GM19438 (cell line): ENCODE measurements around the gene EIF4E.
"Not testable (repeated sequence)": the region's sequence is repeated elsewhere in the genome, so short reads cannot be mapped to it uniquely, and the experiment has no call there.

Experiments used
- ATAC-seq: cut with Tn5 transposase; IDR thresholded peaks from one replicate; pipeline ENCODE4 v1.9.1; 2021; ENCODE audit warnings: low read depth; ENCODE audit not compliant: unreplicated experiment

The EIF4E gene

DNA sequence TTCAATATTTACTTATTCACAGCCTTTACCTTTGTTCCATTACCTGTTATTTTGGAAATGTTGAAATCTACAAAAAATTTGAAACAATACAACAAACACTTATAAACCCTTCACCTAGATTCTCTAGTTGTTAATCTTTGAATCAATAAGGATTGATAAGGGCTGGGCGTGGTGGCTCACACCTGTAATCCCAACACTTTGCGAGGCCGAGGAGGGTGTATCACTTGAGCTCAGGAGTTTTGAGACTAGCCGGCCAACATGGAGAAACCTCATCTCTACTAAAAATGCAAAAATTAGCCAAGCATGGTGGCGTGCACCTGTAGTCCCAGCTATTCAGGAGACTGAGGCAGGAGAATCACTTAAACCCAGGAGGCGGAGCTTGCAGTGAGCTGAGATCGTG, 5.9 kb upstream of the EIF4E start:
- not testable (repeated sequence) for ATAC-seq

DNA sequence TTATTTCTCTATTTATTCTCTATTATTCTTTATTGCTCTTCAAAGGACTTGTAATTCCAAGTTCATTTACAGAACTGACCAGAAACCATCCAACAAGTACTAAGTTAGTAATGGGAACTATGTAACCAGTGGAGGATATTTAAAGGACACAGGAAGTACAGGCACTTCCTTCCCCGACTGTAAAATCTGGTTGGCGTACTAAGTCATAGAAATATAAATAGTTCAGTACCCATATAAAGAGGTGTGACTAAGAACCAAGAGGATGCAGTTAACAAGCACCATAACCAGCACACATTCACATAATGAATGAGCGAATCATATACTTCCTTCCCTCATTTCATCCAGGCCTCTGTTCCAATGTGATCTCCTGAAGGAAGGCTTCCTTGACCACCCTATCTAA, 3.6 kb upstream of the EIF4E start:
- ATAC-seq: no peak

DNA sequence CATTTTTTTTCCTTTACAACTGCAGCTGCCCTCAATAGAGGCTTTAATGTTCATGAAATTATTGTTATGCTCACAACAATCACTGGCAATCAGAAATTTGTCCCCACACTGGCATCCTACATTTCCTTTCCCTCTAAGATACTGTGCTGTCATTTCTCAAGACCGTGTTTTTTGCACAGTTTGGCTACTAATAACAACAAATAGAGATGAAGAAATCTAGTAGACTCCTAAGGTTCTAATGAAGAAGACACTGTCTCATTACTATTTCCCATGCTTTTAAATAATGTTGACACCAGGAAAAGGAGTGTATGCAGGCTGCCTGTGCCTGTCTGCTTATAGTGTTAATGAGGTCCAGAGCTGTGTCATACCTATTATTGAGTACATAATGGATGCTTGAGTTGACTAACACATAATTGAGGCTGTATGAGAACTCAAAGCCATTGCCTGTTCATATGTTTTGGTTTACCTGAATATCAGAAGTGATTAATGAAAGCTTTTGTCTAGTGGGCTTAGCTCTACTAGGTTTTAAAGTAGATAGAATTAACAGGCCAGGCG, 1.5 kb upstream of the EIF4E start:
- ATAC-seq: no peak

DNA sequence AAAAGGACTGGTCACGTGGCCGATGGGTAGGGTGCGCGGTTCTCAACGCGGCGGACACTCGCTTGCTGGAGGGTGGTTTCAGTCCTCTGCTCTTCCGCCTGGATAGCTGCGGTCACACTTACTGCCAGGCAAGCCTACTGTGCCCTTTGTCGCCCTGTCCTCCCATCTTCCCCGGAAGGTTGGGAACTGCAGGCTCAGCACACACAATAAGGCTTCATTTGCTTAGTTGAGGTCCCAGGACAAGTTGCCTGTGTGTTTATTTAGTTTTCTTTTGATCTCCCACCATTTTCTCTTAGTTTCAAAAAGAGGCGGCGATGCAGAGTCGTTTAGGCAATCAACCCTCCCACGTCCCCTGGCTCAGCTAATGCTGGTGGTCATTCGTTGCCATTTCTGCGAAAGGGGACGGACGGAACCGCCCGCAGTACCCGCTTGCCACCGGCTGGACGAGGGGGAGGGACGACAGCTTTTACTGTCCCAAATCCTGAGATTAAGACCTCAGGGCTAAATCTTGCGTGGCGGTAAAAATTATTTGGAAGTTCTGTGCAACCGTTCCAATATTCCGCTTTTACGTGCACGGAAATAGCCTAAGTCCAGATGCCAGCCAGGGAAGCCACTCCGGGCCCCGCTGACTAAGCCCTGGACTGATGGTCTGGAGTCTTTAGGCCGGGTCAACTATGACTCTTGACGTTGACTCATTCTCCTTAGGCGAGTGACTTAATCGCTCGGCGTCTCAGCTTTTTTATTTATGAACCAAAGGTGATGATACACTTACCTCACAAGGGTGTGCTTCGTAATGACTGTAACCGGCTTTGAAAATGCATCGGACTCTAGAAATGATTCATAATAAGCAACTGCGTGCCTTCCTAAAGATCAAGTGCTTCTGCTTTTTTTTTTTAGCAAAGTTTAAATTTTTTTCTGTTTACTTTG, 671 bp upstream of the EIF4E start:
- ATAC-seq: peak; percentile 47

DNA sequence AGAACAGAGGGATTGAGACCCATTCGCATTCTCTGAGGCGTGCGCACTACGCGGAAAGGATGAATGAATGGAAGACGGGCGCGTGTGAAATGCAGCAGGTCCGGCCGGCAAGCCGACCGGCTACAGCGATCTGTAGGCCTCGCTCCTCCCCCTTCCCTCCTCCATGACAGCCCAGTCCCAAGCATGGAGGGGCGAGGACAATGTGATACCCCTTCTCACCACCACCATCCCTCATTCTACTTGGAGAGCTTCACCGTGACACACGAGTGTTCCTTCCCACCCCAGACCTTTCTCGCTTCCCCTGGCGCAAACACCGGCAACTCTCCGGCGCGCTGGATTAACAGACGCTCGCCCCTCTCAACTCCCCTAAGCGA, 815 bp downstream of the EIF4E start:
- peak; percentile 36 for ATAC-seq

DNA sequence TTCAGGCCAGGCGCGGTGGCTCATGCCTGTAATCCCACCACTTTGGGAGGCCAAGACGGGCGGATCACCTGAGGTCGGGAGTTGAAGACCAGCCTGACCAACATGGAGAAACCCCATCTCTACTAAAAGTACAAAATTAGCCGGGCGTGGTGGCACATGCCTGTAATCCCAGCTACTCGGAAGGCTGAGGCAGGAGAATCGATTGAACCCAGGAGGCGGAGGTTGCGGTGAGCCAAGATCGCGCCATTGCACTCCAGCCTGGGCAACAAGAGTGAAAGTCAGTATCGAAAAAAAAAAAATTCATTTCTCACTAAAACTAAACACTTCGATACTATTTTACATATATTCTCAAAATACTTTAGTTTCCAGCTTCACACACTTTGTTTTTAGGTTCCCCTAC, 2.7 kb downstream of the EIF4E start:
- not testable (repeated sequence) for ATAC-seq

DNA sequence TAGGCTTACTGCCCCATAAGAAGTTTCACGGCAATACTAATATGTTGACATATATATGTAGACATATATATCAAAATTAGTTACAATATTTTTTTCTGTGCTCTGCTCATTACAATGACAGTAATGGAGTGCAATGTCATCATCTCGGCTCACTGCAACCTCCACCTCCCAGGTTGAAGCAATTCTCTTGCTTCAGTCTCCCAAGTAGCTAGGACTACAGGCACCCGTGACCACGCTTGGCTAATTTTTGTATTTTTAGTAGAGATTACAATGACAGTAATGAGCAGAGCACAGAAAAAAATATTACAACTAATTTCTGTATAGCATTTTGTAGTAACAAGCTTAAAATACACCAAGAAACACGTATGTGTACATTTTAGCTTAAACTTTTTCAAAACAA, 7.6 kb downstream of the EIF4E start:
- no peak for ATAC-seq

DNA sequence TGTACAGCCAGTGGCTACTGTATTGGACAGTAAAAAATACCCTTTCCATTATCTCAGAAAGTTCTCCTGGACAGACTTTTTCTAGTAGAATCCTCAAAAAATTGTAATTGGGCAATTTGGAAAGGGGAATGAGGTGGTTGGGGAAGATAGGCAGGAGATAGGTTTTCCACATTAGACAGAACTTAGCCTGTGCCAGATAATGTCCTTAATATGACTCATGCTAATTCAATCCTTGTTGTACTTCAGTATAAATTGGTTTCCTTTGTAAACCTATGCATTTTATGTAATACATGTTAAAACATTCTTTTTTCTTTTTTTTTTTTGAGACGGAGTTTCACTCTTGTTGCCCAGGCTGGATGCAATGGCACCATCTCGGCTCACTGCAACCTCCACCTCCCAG, 8.9 kb downstream of the EIF4E start:
- no peak for ATAC-seq

DNA sequence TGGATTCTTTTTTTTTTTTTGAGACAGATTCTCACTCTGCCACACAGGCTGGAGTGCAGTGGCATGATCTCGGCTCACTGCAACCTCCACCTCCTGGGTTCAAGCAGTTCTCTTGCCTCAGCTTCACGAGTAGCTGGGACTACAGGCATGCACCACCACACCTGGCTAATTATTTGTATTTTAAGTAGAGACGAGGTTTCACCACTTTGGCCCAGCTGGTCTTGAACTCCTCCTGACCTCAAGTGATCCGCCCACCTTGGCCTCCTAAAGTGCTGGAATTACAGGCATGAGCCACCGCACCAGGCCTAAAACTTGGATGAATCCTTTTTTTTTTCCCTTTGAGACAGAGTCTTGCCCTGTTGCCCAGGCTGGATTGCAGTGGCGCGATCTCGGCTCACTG, 18.2 kb downstream of the EIF4E start:
- not testable (repeated sequence) for ATAC-seq

DNA sequence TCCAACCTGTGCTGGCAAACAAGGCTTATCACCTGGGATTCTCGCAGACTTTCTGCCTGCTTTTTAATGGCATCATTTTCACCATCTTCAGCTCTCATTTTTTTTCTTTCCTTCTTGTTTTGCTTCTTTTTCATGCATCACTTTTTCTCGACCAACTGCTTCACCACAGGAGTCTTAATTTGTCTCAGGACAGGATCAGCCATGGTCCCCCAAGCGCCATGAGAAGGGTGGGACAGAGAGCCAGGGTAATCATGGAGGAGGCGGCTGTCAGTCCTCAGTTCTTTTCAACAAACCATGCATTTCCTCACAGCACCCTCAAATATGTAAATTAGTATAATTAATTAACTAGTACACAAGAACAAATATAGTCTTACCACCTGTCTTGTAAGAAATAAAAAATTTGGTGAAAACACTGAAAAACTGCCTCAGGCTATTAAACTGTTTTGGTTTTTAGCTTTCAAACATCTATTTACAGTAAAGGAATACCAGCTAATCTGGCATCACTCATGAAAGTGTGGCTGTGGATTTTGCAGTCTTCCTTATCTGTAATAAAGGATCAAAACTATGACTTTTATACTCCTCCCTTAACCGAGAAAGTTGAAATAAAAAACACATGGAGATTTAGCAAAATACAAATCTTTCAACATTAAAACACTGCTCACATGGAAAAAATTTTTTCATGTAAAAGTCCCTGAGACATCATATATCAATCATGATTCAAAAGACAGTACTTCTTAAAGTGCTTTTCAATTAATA, 19.1 kb downstream of the EIF4E start:
- ATAC-seq: no peak

DNA sequence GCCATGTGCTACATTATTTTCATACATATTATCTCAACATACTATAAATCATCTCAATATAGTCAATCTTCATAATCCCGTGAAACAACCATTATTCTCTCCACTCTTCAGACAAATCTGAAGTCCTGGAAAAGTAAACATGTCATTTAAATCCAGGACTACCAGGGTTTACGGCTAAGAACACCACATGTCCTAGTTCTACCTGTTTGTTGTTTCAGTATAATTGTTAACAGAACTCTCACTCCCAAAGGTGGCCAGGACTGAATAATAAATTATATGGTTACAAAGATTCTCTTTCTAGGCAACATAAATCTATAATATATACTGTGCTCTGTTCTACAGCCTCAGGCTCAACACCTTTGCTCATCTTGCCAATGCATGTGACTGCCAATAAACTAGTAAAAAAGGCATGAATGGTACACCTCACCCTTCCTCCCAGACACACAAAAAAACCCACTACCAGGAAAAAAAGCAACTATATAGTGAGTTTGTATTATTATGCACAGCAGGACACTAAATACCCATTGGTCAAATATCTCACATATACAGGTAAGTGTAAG, 20.1 kb downstream of the EIF4E start:
- no peak for ATAC-seq

DNA sequence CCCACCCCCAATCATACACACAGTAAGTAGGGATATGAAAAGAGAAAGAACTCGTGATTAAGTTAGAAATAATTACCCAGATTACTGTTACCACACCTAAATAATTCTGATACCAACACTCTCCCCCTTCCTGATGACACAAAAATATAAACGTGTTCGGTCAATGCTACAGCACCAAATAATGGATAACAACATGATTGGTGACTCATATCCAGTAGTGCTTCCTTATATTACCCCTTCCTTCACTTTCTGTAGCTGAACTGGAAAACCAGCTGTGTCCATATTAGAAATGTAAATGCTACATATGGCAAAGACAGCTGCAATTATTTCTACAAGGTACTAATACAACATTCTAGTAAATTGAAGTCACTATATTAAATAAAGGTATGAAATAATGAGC, 20.8 kb downstream of the EIF4E start:
- ATAC-seq: no peak

DNA sequence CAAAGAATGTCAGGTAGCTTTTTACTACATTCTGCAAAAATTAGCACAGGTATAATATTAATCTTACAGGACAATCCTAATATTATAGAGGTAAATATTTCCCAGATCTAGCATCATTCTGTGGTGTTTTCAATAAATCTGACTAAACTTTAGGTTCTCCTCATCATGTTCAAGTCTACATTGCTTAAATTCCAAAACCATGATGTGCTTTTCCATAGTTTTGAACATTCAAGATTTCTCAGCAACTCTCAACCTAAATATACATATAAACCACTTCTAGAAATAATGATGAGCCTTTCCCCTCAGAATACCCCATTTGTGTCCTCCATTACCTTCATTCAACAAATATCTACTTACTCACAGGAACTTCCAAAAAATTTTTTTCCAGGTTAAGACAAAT, 23.1 kb downstream of the EIF4E start:
- ATAC-seq: no peak

DNA sequence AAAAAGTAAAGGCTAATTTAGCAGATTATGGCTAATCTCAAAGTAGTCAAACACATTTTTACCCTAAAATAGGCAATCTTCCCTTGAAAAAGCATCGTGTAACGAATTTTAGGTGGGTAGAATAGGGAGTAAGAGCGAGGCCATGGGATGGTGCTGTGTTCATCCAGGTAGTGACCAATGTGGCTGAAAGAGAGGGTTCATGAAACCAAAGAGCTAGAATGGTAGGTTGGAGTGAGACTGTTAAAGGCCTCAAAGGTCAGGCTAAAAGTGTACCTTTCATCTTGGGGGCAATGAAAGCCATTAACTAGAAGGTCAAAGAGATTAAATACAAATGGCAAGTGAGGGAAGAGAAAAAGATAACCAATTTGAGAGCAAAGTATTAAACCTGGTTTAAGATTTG, 23.6 kb downstream of the EIF4E start:
- no peak for ATAC-seq

DNA sequence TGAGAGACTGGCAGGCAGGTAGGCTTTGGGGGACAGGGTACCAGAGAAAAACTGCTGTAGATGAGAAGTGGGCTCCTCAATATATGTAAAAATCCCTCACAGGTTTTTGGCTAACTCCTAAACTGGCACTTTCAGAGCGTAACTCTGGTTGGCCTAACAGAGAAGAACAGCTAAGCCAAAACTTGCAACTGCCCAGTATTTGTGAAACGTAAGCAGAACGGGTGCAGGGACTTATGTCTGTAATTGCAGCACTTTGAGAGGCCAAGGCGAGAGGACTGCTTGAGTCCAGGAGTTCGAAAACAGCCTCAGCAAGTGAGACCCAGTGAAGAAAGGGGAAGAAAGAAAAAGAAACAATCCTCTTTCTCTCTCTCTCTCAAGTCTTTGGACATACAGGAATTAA, 25.0 kb downstream of the EIF4E start:
- ATAC-seq: no peak

DNA sequence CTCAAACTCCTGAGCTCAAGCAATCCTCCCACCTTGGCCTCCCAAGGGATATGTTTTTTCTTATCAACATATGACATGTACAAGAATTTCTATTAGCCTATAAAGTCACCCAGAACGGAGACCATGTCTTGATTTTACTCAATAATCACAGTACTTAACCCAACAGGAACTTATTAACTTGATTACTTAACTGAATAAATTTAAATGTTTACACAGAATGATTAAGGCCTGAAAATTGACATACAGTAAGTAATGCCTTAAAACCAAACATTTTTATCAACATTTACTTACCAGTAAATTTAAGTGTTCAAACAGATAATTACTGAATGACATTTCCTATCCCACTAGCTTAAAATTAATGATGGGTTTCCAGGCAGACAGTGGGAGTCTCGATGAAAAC, 25.4 kb downstream of the EIF4E start:
- no peak for ATAC-seq

DNA sequence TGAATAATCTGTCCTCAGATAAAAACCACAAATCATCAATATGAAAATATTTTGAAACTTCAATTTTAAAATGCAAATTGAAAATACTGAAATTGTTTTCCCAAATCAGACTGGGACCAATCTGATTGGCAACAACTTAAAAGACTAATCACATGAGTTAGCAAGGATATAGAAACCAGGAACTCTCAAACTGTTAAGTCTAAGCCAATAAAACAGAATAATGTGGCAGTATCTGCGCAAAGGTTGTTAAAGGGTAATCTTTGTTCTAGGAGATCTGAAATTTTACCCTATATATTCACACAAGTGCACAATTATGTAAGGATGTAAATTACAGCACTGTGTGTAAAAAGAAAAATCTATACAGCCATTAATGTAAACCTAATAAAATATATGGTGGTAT, 29.7 kb downstream of the EIF4E start:
- no peak for ATAC-seq

DNA sequence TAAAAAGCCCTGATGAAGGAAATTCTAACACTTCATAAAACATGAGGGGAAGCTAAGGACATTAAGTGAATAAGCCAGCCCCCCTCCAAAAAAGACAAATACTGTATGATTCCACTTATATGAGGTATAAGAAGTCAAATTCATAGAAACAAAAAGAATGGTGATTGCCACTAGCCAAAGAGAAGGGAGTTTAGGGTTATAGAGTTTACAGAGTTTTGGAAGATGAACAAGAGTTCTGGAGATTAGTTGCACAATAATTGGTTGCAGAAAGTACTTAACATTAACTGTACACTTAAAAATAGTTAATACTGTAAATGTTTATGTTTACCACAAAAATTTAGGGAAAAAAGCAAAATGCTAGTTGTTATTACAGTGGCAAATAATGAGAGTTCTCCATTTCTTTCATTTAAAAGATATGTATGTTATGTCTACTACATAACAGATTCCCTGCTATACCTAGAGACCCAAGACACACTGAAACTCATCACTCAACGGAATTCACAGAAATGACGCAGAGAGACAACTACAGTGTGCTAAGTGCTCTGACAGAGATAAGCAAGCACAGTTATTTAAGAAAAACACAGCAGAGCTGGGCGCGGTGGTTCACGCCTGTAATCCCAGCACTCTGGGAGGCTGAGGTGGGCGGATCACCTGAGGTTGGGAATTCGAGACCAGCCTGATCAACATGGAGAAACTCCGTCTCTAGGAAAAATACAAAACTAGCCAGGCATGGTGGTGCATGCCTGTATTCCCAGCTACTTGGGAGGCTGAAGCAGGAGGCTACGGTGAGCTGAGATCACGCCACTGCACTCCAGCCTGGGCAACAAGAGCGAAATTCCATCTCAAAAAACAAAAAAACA, 37.2 kb downstream of the EIF4E start:
- ATAC-seq: no peak

DNA sequence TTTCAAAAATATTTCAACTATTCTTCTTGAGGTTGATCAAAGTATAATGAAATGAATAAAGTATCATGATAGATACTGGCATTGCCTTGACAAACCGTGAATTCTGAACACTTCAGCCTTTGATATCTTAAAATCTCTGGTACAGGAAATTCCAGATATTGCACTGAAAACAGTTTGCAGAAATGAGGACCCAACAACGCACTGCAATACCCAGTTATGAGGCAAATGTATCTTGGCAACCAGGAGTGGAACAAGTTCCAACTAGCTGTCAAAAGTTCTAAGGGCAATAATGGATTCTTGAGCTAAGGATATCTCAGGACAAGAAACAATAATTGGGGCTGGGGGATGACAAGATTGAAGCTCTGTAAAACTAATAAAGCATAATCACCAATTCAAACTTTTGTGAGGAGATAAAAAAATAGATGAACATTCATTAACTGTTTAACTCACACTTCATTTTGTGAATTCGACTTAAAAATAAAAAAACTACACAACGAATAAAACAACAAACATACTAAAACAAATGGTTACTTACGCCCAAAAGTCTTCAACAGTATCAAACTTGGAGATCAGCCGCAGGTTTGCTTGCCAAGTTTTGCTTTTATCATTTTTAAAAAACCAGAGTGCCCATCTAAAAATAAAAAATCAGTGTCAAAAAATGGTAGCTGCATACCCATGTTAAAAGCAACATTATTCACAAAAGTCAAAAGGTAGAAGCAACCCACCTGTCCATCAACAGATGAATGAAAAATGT, 38.1 kb downstream of the EIF4E start:
- ATAC-seq: no peak

DNA sequence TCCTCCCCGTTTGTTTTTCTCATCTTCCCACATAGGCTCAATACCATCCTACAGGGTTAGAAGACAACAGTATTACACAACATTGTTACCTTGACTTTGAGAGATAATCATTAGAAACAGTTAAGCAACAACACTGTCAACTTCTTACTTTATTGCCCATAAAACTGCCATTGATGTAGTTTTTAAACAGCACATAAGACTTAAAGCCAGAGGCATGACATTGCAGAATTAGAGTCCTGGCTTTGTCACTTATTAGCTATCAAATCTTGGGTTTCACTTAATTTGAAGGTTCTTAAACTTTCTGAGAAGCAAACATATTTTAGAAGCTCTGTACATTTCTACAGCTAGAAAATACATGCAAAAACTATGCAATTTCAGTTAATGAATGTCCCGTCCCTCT, 41.8 kb downstream of the EIF4E start:
- ATAC-seq: no peak
